Right ventricle myocardium inferior (tissue), 1 donor: ENCODE results near the gene LASP1. TPM values are rescaled to one million over a fixed set of nuclear protein-coding genes. Genes with fewer than 3 reads are reported as not detected.
"Not testable (repeated sequence)": the region's sequence is repeated elsewhere in the genome, so short reads cannot be mapped to it uniquely, and the experiment has no call there.

Experiments used
- ATAC-seq: fragments of 200-7000 bp; cut with Tn5 transposase; one replicate; pipeline ENCODE4 v1.9.1; 2020; ENCODE audit warnings: mild to moderate bottlenecking, moderate library complexity
- DNase-seq: peaks from one replicate; pipeline ENCODE4 v3.0.0; 2021; ENCODE audit errors: missing footprints
- intact Hi-C: fragments of 100-400 bp; cut with DNase I; formaldehyde crosslinking; loops from one replicate; pipeline ENCODE4 v1.11.0; 2022
- total RNA-seq: library from RNA; stranded (reverse); fragmentation: NEBNext Ultra II Directional; extraction: Animal tissue kit (Norgen Biotek cat#: 25700); gene quantifications from one replicate; pipeline ENCODE4 v1.2.1, GENCODE V29; 2021
- donor health status: DM: no; HTN: yes; CAD: no; lungs with severe emphysema.

Gene LASP1
- total RNA-seq, 1 donor from 2014 or later = 38.5 TPM

- intact Hi-C loops = no loop called here
- DNase-seq (no peak), ATAC-seq (no peak)
Measured at GRCh38 chr17:38898291-38898679, 28.4 kb downstream of the LASP1 start.

GRCh38 chr17:38898812-38899348 is 29.0 kb downstream of the LASP1 start:
- DNase-seq (peak; percentile 75), ATAC-seq (no peak)
- intact Hi-C loops = no loop called here

- ATAC-seq = no peak
- DNase-seq = no peak
- intact Hi-C loops = no loop called here
Measured at GRCh38 chr17:38899421-38899820, 29.6 kb downstream of the LASP1 start.

GRCh38 chr17:38900978-38901656 is 31.3 kb downstream of the LASP1 start:
- intact Hi-C loops = no loop called here
- peak; percentile 67 for ATAC-seq
- no peak for DNase-seq

- DNase-seq = no peak
- ATAC-seq = no peak
- intact Hi-C loops = loop anchor here (2.0 kb wide), 1 partner anchor 19 kb away; no protein-coding TSS in a partner anchor
Measured at GRCh38 chr17:38903404-38903803, 33.5 kb downstream of the LASP1 start.

- DNase-seq (no peak), ATAC-seq (no peak)
- intact Hi-C loops = no loop called here
Measured at GRCh38 chr17:38904892-38905291, 35.0 kb downstream of the LASP1 start.

- intact Hi-C loops = no loop called here
- DNase-seq (no peak), ATAC-seq (no peak)
Measured at GRCh38 chr17:38905375-38905774, 35.5 kb downstream of the LASP1 start.

GRCh38 chr17:38906460-38907228 is 36.8 kb downstream of the LASP1 start:
- ATAC-seq (peak; percentile 30), DNase-seq (peak; percentile 11)
- intact Hi-C loops = no loop called here

GRCh38 chr17:38907930-38908675 is 38.2 kb downstream of the LASP1 start:
- ATAC-seq (no peak), DNase-seq (no peak)
- intact Hi-C loops = no loop called here

- DNase-seq (no peak), ATAC-seq (no peak)
- intact Hi-C loops = no loop called here
Measured at GRCh38 chr17:38908676-38909181, 38.9 kb downstream of the LASP1 start.

GRCh38 chr17:38910325-38910724 is 40.5 kb downstream of the LASP1 start:
- ATAC-seq = no peak
- intact Hi-C loops = no loop called here
- DNase-seq = peak; percentile 57

GRCh38 chr17:38911081-38911730 is 41.3 kb downstream of the LASP1 start:
- peak; percentile 37 for DNase-seq

GRCh38 chr17:38911731-38912081 is 41.8 kb downstream of the LASP1 start:
- ATAC-seq, intact Hi-C loops, DNase-seq: not testable (repeated sequence)

More at GRCh38 chr17:38911081-38911730, 41.3 kb downstream of the LASP1 start:
- ATAC-seq = no peak
- intact Hi-C loops = no loop called here

- intact Hi-C loops = no loop called here
- peak; percentile 77 for DNase-seq
- ATAC-seq = peak; percentile 67
Measured at GRCh38 chr17:38912221-38912813, 42.5 kb downstream of the LASP1 start.

GRCh38 chr17:38914741-38915638 is 45.1 kb downstream of the LASP1 start:
- ATAC-seq (no peak), DNase-seq (no peak)
- intact Hi-C loops = no loop called here

GRCh38 chr17:38915639-38915995 is 45.8 kb downstream of the LASP1 start:
- no peak for DNase-seq

GRCh38 chr17:38916771-38917170 is 46.9 kb downstream of the LASP1 start:
- DNase-seq = no peak
- no peak for ATAC-seq
- intact Hi-C loops = no loop called here

More at GRCh38 chr17:38915639-38915995, 45.8 kb downstream of the LASP1 start:
- ATAC-seq = no peak
- intact Hi-C loops = no loop called here
